ENCODE data around the gene UBASH3B. TPM values are rescaled to one million over a fixed set of nuclear protein-coding genes. Genes with fewer than 3 reads are reported as not detected.

The UBASH3B gene
- total RNA-seq, 1 donor from 2014 or later: 2.6 TPM

DNA sequence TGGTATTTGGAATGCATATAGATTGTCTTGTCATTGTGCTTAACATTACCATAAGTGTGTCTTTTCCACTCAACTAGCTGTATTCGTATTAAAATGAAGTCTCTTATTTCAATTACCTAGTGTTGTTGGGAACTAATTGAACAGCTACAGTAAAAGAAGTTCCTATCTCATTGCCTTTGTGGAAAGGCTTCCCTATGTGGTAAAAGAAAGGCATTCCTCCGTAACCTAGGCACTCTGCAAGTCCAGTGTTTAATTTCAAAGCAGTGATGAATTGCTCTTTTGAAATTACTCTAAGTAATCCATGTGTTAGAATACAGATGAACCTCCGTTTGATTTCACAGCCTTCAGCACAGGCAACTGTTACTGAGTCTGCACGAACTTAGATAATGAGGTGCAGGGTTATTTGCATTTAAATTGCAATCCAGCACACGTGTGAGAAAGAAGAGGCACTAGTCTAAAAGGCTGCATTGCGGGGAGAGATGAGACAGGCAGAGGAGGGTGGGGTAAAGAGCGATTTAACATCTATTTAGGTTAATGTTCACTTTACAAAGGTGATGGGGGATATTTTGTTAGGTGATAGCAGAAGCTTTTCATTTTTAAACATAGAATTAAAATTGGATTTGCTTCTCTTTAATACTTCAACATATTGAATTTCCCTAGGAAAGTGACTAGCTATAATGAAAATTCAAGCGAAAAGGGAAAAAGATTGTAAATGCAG, 157.8 kb downstream of the UBASH3B start:
- H3K4me1 ChIP-seq: peaks cover 19% of the 10 kb centered on the region

DNA sequence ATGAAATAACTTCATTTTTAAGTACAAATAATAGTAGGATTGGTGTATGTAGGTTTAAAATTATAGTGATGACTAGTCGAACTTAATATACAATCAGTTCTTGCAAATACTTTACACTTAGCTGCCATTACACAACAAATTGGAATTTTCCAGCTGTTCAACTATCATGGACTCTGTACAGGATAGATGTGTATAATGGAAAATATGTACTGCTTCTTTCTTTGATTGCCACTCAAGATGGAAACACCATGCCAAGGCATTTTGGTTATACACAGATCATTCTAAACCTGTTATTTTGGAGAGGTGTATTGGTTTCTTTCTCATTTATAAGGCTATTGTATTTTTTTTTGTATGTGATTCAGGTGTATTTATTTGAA, 158.4 kb downstream of the UBASH3B start:
- intact Hi-C loops (cut with micrococcal nuclease): no loop called here
- H3K36me3 ChIP-seq: peaks cover 6% of the 10 kb centered on the region
- peaks cover 14% of the 10 kb centered on the region for H3K4me1 ChIP-seq
- TF ChIP-seq CTCF (IDR thresholded peaks at IDR 0.05; ENCODE audit: borderline replicate concordance): no peak
- peaks cover 1% of the 10 kb centered on the region for H3K9me3 ChIP-seq (replicated peaks)
- no peak for DNase-seq
- no peaks in the 10 kb centered on the region for H3K27me3 ChIP-seq (ENCODE audit: low read depth)
- H3K27ac ChIP-seq (replicated peaks): no peak overlapping the region
- no peak overlapping the region for H3K4me3 ChIP-seq

More for the DNA sequence above, 157.8 kb downstream of the UBASH3B start:
- H3K9me3 ChIP-seq (replicated peaks): no peaks in the 10 kb centered on the region
- no peak overlapping the region for H3K27ac ChIP-seq (replicated peaks)
- intact Hi-C loops (cut with micrococcal nuclease): no loop called here
- TF ChIP-seq CTCF (IDR thresholded peaks at IDR 0.05; ENCODE audit: borderline replicate concordance): no peak
- H3K36me3 ChIP-seq: peaks cover 6% of the 10 kb centered on the region
- H3K27me3 ChIP-seq (ENCODE audit: low read depth): no peaks in the 10 kb centered on the region
- DNase-seq: no peak
- no peak overlapping the region for H3K4me3 ChIP-seq

DNA sequence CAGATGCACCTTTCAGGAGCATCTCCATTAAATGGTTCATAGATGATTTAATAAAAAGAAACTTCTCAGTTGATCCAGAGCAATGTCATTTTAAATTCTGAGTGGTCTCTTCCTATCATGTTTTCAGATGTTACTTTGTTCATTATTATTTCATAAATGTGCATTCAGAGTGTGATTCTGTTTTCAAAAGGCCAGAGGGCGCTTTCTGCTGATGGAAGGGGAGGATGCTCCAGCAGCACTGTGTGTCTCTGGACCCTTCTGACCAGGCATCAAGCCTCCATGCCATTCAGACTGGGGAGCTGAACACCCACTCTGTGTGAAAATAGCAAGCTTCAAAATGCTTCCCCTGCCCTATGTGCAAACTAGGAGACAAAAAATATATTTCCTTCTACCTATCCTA, 158.9 kb downstream of the UBASH3B start:
- H3K27me3 ChIP-seq (ENCODE audit: low read depth): no peaks in the 10 kb centered on the region
- intact Hi-C loops (cut with micrococcal nuclease): no loop called here
- peaks cover 4% of the 10 kb centered on the region for H3K9me3 ChIP-seq (replicated peaks)
- no peak for TF ChIP-seq CTCF (IDR thresholded peaks at IDR 0.05; ENCODE audit: borderline replicate concordance)
- H3K36me3 ChIP-seq: peaks cover 6% of the 10 kb centered on the region
- no peak overlapping the region for H3K4me3 ChIP-seq
- no peak overlapping the region for H3K27ac ChIP-seq (replicated peaks)
- peaks cover 12% of the 10 kb centered on the region for H3K4me1 ChIP-seq
- DNase-seq: no peak

GRCh38 chr11:122815900-122816299, 160.4 kb downstream of the UBASH3B start:
- intact Hi-C loops (cut with micrococcal nuclease): no loop called here
- no peak for DNase-seq
- Histone ChIP-seq H3K27me3 (ENCODE audit: low read depth) (no peaks in the 10 kb centered on the region), H3K4me1 (peaks cover 12% of the 10 kb centered on the region), H3K4me3 (no peak overlapping the region), H3K9me3 (replicated peaks) (peaks cover 14% of the 10 kb centered on the region), H3K36me3 (peaks cover 3% of the 10 kb centered on the region), H3K27ac (replicated peaks) (no peak overlapping the region)
- TF ChIP-seq CTCF (IDR thresholded peaks at IDR 0.05; ENCODE audit: borderline replicate concordance): no peak

GRCh38 chr11:122816761-122817520, 161.4 kb downstream of the UBASH3B start:
- peak overlapping the region; percentile 70 for H3K27ac ChIP-seq (replicated peaks)
- no peak for TF ChIP-seq CTCF (IDR thresholded peaks at IDR 0.05; ENCODE audit: borderline replicate concordance)
- H3K27me3 ChIP-seq (ENCODE audit: low read depth): no peaks in the 10 kb centered on the region
- no peak overlapping the region for H3K4me3 ChIP-seq
- peaks cover 14% of the 10 kb centered on the region for H3K9me3 ChIP-seq (replicated peaks)
- peaks cover 12% of the 10 kb centered on the region for H3K4me1 ChIP-seq
- intact Hi-C loops (cut with micrococcal nuclease): no loop called here
- DNase-seq: no peak
- no peaks in the 10 kb centered on the region for H3K36me3 ChIP-seq

Data from left ventricle myocardium inferior (tissue), 1 donor.